Measurements from ENCODE around the gene MAP3K2.

The MAP3K2 gene

DNA sequence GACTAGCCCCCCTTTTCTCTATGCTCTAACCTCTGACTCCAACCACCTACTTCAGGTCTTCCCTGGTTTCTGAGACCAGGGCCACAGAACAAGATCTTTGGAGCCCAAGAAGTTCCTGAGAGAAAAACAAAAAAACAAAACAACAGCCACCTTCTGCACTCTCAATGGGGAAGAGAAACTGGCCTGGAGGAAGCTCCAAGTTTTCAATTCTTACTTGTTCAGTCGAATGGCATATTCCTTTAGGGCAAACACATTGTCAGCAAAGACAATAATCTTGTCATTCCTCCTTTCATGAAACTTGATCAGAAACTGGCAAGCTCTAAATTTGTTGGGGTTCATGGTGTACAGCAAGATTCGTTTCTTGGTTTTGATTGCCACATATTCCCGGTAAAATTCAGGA, 108.8 kb downstream of the MAP3K2 start:
- DNase-seq, result no peak

DNA sequence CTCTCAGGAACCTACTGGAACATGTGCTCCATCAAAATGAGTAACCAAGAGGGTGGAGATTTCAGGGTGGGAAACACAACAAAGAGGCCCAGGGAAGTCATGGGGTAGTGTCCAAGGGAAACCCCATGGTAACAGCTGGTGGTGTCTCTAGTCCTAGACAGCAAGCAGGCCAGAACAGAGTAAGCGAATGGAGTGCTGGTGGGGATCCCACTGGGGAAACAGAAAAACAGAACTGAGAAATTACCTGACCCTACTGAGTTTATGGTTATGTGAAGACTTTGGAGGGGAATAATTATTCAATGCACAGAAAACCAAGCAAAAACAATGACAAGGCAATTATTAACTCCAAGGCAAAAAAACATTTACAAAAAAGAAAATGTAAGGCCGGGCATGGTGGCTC, 110.7 kb downstream of the MAP3K2 start:
- DNase-seq, result no peak

DNA sequence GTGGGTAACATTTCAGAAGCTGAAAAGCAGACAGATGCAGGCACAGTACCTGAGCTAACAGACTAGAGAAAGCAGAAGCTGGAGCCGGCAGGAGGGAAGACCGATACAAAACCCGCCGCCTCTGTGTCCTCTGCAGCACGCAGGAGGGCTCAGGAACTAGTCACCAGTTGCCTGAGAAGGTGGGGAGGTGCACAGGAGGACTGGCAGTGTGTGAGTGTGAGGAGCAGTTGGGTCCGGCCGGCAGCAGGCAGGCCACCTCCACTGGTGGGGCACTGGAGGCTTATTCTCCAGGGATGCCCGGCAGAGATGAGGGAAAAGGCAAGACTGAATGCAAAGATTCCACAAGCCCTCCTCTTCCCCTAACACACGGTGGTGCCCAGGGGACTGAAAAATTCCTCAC, 112.0 kb downstream of the MAP3K2 start:
- DNase-seq, result no peak

DNA sequence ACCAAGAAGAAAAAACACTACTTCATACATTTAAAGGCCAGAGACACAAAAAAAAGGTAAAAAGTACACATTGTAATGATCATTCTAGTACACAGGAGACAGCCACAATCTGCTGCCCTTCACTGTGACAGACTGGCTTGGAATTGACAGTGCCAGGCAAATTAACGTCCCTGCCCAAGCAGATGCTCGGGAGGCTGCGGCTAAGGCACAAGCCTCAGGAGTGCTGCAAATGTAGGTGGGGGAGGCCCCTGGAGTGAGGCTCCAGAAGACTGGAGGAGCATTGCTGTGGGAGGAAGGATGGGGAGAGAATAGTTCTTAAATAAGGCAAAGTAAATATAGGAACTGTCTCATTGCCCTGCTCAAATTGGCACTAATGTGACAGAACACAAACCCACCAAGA, 112.4 kb downstream of the MAP3K2 start:
- no peak for DNase-seq

DNA sequence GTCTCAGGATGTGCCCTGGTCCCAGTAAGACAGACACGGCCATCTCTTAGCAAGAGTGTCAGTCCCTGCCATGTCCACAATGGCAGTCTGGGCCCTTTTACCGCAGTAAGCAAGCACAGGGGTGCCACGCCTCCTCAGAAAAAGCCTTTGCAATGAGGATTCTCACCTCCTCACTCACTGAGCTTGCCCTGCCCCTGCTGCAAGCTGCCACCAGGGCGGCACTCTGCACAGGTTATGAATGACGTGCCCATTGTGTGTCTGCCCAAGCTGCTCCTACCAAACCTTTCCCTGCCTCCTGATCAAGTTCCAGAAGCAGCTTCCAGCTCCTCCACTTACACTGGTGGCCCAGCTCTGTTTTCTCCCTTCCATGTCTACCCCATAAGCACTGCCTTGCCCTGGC, 117.1 kb downstream of the MAP3K2 start:
- DNase-seq, result no peak

DNA sequence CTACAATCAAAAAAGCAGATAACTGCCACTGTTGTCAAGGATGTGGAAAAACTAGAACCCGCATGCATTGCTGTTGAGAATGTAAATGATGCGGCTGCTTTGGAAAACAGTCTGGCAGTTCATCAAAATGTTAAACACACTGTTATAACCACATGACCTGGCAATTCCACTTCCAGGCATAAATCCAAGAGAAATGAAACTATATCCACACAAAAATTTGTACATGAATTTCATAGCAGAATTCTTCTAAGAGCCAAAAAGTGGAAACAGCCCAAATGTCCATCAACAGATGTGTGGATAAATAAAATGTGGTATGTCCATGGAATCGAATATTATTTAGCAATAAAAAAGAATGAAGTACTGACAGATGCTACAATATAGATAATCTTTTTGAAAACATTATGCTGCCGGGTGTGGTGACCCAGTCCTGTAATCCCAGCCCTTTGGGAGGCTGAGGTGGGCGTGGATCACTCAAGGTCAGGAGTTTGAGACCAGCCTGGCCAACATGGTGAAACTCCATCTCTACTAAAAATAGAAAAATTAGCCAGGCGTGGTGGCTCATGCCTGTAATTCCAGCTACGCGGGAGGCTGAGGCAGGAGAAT, 125.9 kb downstream of the MAP3K2 start:
- DNase-seq, result no peak

GRCh38 chr2:127259355-127259754, 128.4 kb downstream of the MAP3K2 start:
- no peak for DNase-seq

GRCh38 chr2:127256866-127257265, 130.9 kb downstream of the MAP3K2 start:
- DNase-seq, result no peak

DNA sequence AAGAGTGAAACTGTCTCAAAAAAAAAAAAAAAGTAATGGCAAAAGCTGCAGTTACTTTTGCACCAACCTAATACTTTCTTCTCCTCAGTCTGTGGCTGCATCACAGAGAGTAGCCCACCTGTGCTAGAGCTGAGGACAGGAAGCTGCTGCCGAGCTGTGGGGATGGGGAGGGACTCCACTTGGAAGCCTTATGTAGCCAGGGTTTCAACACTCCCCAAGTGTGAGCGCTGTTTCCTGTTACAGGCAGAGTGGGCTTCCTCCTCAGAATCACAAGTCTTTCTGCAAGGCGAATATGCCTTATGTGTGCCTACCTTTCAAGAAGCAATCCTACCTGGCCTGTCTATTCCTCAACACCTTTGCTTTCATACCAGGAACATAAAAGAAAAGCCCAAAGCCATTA, 131.4 kb downstream of the MAP3K2 start:
- peak in 1 of 3 experiments; percentile 0 for DNase-seq

GRCh38 chr2:127255721-127256120, 132.1 kb downstream of the MAP3K2 start:
- DNase-seq, result no peak

DNA sequence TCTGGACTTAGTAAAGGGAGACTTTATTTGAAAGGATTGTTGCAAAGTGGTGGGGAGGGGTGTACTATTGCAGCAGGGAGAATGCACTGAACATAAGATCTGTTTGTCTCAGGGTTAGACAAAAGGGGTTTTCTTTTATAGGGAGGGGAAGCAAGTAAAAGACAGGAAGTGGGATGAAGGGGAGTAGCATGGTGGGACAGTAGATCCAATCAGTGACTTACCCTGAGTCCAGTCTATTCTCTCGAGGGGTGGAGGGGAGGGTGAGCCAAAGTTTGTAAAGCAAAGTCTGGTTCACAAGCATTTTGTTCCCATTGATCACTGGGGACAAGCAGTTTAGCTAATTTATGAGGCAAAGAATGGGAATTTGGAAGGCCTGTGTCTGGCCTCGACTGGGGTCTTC, 132.6 kb downstream of the MAP3K2 start:
- no peak for DNase-seq

DNA sequence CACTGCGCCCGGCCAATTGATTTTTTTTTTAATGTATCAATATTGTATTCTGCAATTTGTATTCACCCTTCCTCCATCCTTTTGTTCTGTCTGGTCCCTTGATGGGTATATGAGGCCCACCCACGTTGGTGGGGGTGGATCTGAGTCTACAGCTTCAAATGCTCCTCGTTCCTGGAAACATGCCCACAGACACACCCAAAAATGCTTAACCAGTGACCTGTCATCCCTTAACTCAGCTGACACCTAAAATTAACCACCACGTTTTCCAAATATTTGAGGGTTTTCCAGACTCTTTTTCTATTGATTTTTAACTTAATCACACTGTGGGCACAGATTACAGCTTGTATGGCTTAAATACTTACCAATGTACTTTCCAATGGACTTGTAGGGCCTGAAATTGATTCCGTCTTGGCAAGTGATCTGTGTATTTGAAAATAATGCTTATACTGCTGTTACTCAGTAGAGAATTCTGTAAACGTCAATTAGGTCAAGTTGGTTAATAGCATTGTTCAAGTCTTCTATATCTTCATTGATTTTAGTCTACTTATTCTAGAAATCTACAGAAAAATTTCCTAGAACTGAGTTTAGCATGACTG, 133.3 kb downstream of the MAP3K2 start:
- DNase-seq, result no peak
